Spleen (tissue), 11 donors: Measurements from ENCODE around the gene PPP1R16B. TPM values are rescaled to one million over a fixed set of nuclear protein-coding genes. Genes with fewer than 3 reads are reported as not detected.

Source experiments
- DNase-seq: peaks from one replicate; pipeline ENCODE4 v3.0.0-alpha.2; 2020
- H3K27ac ChIP-seq, 8 donors: fragments of 200-600 bp; sonication (generic) in 7 of 8; 1 replicate in 4 of 8; 2 replicates in 4 of 8; pipeline versions ENCODE4 v1.5.0 to v1.8.0; 2016 to 2021; ENCODE audit warnings: inconsistent platforms in 4 of 8, mild to moderate bottlenecking in 4 of 8, moderate library complexity in 1 of 8
- H3K27me3 ChIP-seq, 7 donors: fragments of 200-600 bp; sonication (generic) in 6 of 7; replicated peaks in 1 of 7; 1 replicate in 4 of 7; 2 replicates in 3 of 7; pipeline versions ENCODE4 v1.5.0 to v1.8.0; 2016 to 2021; ENCODE audit warnings: inconsistent platforms in 3 of 7, mild to moderate bottlenecking in 1 of 7
- H3K36me3 ChIP-seq, 6 donors: fragments of 200-600 bp; sonication (generic) in 5 of 6; 1 replicate in 4 of 6; 2 replicates in 2 of 6; pipeline versions ENCODE4 v1.5.0 to v1.8.0; 2016 to 2021; ENCODE audit warnings: inconsistent platforms in 2 of 6
- H3K4me1 ChIP-seq, 6 donors: fragments of 200-600 bp; sonication (generic) in 5 of 6; 1 replicate in 3 of 6; 2 replicates in 3 of 6; pipeline versions ENCODE4 v1.5.0 to v1.8.0; 2016 to 2021; ENCODE audit warnings: inconsistent platforms in 3 of 6
- H3K4me3 ChIP-seq, 8 donors: fragments of 200-600 bp; sonication (generic) in 7 of 8; 1 replicate in 4 of 8; 2 replicates in 4 of 8; pipeline versions ENCODE4 v1.5.0 to v1.8.0; 2016 to 2021; ENCODE audit warnings: inconsistent platforms in 4 of 8, mild to moderate bottlenecking in 4 of 8, moderate library complexity in 2 of 8
- H3K9me3 ChIP-seq, 8 donors: fragments of 200-600 bp; sonication (generic) in 7 of 8; 1 replicate in 4 of 8; 2 replicates in 4 of 8; pipeline versions ENCODE4 v1.5.0 to v1.8.0; 2016 to 2021; ENCODE audit warnings: inconsistent platforms in 4 of 8
- POLR2A ChIP-seq, 3 donors: fragments of 450-650 bp; IDR thresholded peaks; one replicate each; pipeline ENCODE4 v1.5.1; 2017; ENCODE audit warnings: antibody characterized with exemption in 3 of 3, mild to moderate bottlenecking in 1 of 3
- POLR2AphosphoS5 ChIP-seq, 3 donors: sonication (generic); formaldehyde crosslinking; IDR thresholded peaks; one replicate each; pipeline ENCODE4 v1.5.1; 2017; ENCODE audit warnings: antibody characterized with exemption in 3 of 3
- WGBS, 5 donors: extraction: QIAGEN DNeasy Blood & Tissue Kit in 3 of 5; methylation state at CpG; one replicate each; pipeline versions ENCODE4 v1.1.5 to v1.1.7; 2013 to 2018; 5-methylcytosine and 5-hydroxymethylcytosine counted together
- intact Hi-C: fragments of 100-400 bp; cut with DNase I; formaldehyde crosslinking; loops from one replicate; pipeline ENCODE4 v1.15.0; 2023; ENCODE audit warnings: low total_unique reads
- polyA plus RNA-seq, 3 donors: library from polyadenylated mRNA; stranded (reverse); fragments of 200-250 nt; gene quantifications; one replicate each; pipeline ENCODE4 v1.2.1, GENCODE V29; 2013
- total RNA-seq, 7 donors: library from RNA; depleted of rRNA in 3 of 7; stranded (reverse); fragments of >200 nt in 3 of 7; fragmentation: NEBNext Ultra II Directional in 4 of 7; extraction: Animal tissue kit (Norgen Biotek cat#: 25700) in 4 of 7; gene quantifications; one replicate each; pipeline versions ENCODE4 v1.1.0 to v1.2.1, GENCODE V29; 2016 to 2021
- TF ChIP-seq, protein P1 (sequence below), 11 experiments: fragments of 200-600 bp in 7 of 11; fragments of 450-650 bp in 4 of 11; sonication (generic) in 4 of 11; IDR thresholded peaks in 8 of 11; conservative IDR thresholded peaks in 3 of 11; 1 replicate in 7 of 11; 2 replicates in 4 of 11; pipeline versions ENCODE4 v1.4.0 to v1.8.0; 2016 to 2021; ENCODE audit warnings: antibody characterized with exemption in 11 of 11, inconsistent platforms in 4 of 11, mild to moderate bottlenecking in 1 of 11
- donor health status: healthy with polysubstance abuse.
- donor health status: DM: no; HTN: no; CAD: no; lungs with moderate emphysema.
- donor health status: DM: no; HTN: no; CAD: no.
- donor health status: Bipolar disorder and iron deficiency.
- donor health status: healthy.
- donor health status: DM: no; HTN: no; CAD: no.
- donor health status: DM: yes; HTN: yes; CAD: no.

Gene PPP1R16B
- total and polyA plus RNA-seq, 10 donors, result 16.0 to 66.0 (median 43.1) TPM

DNA sequence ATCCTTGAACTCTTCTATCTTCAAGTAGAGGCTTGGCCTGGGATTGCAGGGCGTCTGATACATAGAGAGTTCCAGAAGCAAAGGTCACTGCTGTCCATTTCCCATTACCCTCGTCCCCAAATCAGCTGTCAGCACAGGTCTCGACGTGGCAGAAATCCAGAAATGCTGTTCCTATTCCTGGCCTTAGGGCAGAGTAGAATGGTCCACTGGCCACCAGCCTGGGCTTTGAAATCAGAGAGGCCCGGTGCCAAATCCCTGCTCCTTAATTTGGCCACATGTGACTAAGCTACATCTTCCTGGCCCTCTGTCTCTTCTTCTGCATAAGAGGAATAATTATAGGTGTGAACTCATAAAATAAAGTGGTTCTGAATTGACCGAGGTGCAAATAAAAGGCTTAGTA, 79.9 kb downstream of the PPP1R16B start:
- Histone ChIP-seq H3K36me3 (peaks cover 0 to 29% (median 5%) of the 10 kb centered on the region in 6 donors), H3K9me3 (no peaks in the 10 kb centered on the region), H3K4me3 (no peak overlapping the region), H3K27ac (peak overlapping the region in 2 of 8 donors; percentile 37 to 88), H3K4me1 (peaks cover 32 to 92% (median 53%) of the 10 kb centered on the region in 6 donors), H3K27me3 (no peaks in the 10 kb centered on the region)
- intact Hi-C loops, result no loop called here
- DNase-seq, result peak; percentile 11
- TF ChIP-seq POLR2A (IDR thresholded peaks at IDR 0.05), result no peak
- TF ChIP-seq, protein P1, sequence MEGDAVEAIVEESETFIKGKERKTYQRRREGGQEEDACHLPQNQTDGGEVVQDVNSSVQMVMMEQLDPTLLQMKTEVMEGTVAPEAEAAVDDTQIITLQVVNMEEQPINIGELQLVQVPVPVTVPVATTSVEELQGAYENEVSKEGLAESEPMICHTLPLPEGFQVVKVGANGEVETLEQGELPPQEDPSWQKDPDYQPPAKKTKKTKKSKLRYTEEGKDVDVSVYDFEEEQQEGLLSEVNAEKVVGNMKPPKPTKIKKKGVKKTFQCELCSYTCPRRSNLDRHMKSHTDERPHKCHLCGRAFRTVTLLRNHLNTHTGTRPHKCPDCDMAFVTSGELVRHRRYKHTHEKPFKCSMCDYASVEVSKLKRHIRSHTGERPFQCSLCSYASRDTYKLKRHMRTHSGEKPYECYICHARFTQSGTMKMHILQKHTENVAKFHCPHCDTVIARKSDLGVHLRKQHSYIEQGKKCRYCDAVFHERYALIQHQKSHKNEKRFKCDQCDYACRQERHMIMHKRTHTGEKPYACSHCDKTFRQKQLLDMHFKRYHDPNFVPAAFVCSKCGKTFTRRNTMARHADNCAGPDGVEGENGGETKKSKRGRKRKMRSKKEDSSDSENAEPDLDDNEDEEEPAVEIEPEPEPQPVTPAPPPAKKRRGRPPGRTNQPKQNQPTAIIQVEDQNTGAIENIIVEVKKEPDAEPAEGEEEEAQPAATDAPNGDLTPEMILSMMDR (IDR thresholded peaks at IDR 0.05 in 8 of 11, conservative IDR thresholded peaks at IDR 0.05 in 3 of 11), result no peak
- no peak for TF ChIP-seq POLR2AphosphoS5 (IDR thresholded peaks at IDR 0.05)
- 77 to 91% (median 86%) methylated on average over 6 of the region's 6 CpGs for WGBS, 5 donors

DNA sequence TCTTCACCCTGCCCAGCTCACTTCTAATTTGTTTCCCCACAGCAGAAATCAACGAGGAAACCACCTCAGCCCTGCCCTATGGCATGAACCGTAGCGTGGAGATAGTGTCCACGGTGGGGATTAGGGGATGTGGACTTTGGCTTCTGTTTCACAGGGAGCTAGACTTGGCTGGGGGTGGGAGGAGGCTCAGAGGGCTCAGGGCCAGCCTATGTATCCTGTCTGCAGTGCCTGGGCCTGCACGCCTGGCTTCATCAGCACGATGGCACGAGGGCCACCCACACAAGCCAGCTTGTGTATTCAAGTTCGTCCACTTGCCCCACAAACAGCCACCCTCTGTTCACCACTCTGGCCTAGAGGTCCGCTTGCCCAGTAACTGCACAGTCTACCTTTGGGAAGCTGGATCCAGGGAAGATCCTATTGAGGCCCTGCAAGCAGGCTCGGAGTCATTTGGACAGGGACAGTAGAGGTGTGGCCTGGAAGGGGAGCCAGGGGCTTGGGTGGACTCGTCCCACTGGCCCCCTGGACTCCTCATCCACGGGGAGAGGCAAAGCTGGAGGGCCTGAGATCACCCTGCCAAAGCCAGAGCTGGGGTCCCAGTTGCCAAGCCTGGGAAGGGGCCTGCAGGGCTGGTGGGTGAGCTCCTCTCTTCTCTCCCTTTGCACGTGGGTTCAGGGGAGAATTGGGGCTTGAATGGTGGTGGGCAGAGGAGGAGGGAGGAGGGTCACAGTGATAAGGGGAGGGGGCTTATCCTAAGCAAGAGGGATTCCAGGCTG, 82.7 kb downstream of the PPP1R16B start:
- H3K36me3 ChIP-seq, result peaks cover 0 to 37% (median 5%) of the 10 kb centered on the region in 6 donors
- H3K27ac ChIP-seq, result peak overlapping the region in 3 of 8 donors; percentile 5 to 54 (median 24)
- H3K4me3 ChIP-seq, result no peak overlapping the region
- intact Hi-C loops, result no loop called here
- peaks cover 8 to 92% (median 42%) of the 10 kb centered on the region in 6 donors for H3K4me1 ChIP-seq
- H3K9me3 ChIP-seq, result no peaks in the 10 kb centered on the region
- TF ChIP-seq, protein P1 (IDR thresholded peaks at IDR 0.05 in 8 of 11, conservative IDR thresholded peaks at IDR 0.05 in 3 of 11), result no peak
- TF ChIP-seq POLR2A (IDR thresholded peaks at IDR 0.05), result no peak
- no peak for TF ChIP-seq POLR2AphosphoS5 (IDR thresholded peaks at IDR 0.05)
- peak; percentile 70 for DNase-seq
- WGBS, 5 donors, result 73 to 90% (median 82%) methylated on average over 7 to 13 of the region's 13 CpGs
- no peaks in the 10 kb centered on the region for H3K27me3 ChIP-seq

DNA sequence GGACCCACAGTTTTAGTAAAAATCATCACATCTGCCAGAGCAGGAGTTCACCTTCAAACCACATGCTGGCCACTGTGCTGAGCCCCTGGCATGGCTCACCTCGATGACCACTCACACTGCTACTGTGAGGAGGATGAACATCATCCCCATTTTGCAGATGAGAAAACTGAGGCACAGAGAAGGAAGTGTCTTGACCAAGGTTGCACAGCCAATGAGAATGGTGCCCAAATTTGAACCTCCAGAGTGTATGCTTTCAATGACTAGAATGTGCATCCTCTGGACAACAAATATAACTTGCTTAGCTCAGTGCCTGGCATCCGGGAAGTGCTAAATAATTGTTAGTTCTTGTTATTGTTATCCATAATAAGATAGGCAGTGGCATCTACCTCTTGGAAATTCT, 83.6 kb downstream of the PPP1R16B start:
- 85 to 91% (median 86%) methylated on average over 2 of the region's 2 CpGs for WGBS, 5 donors
- TF ChIP-seq, protein P1 (IDR thresholded peaks at IDR 0.05 in 8 of 11, conservative IDR thresholded peaks at IDR 0.05 in 3 of 11), result no peak
- no peak for TF ChIP-seq POLR2A (IDR thresholded peaks at IDR 0.05)
- TF ChIP-seq POLR2AphosphoS5 (IDR thresholded peaks at IDR 0.05), result no peak
- Histone ChIP-seq H3K27me3 (no peaks in the 10 kb centered on the region), H3K36me3 (peaks cover 0 to 34% (median 5%) of the 10 kb centered on the region in 6 donors), H3K4me3 (no peak overlapping the region), H3K4me1 (peaks cover 10 to 92% (median 42%) of the 10 kb centered on the region in 6 donors), H3K27ac (peak overlapping the region in 1 of 8 donors; percentile 63), H3K9me3 (no peaks in the 10 kb centered on the region)
- peak; percentile 51 for DNase-seq
- intact Hi-C loops, result no loop called here

DNA sequence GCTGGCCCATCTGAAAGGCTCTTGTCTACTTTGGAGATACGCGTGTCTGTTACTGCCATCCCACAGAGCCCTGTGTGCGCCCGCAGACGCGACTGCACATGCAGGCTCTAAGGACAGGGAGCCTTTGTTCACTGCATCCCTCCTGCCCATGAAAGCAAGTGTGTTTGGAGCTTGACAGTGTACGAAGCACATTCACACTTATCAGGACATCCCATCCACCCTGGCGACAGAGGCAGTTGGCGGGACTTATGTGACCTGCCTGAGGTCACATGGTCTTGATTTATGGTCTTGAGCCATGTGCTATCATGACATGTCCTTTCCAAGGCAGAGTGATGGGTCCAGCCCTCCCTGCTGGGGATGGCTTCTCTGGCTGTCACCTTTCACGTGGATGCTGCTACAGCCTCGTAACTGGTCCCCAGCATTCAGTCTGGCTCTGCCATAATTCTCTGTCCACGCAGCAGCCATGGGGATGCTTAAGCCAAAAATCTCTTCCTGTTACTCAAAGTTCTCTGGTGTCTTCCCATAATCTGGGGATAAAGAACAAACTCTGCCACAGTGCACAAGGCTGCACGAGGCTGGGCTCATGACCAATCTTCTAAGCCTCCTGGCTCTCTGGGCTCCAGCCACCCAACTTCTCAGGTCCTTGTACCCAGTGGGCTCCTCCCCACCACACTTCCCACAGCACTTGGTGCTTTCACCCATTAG, 84.4 kb downstream of the PPP1R16B start:
- intact Hi-C loops, result loop anchor here (5.0 to 10.0 kb wide), 3 partner anchors 83 to 243 kb away; partner anchors contain the start of gene PPP1R16B
- 82 to 88% (median 86%) methylated on average over 9 to 13 of the region's 13 CpGs for WGBS, 5 donors
- no peak overlapping the region for H3K4me3 ChIP-seq
- no peaks in the 10 kb centered on the region for H3K27me3 ChIP-seq
- no peak for TF ChIP-seq POLR2AphosphoS5 (IDR thresholded peaks at IDR 0.05)
- no peak for TF ChIP-seq POLR2A (IDR thresholded peaks at IDR 0.05)
- TF ChIP-seq, protein P1 (IDR thresholded peaks at IDR 0.05 in 8 of 11, conservative IDR thresholded peaks at IDR 0.05 in 3 of 11), result no peak
- H3K27ac ChIP-seq, result peak overlapping the region in 4 of 8 donors; percentile 18 to 81 (median 41)
- peak; percentile 62 for DNase-seq
- H3K9me3 ChIP-seq, result no peaks in the 10 kb centered on the region
- H3K36me3 ChIP-seq, result peaks cover 0 to 40% (median 5%) of the 10 kb centered on the region in 6 donors
- peaks cover 10 to 91% (median 39%) of the 10 kb centered on the region in 6 donors for H3K4me1 ChIP-seq
